Measurements from ENCODE around the gene GTF2H2. TPM values are rescaled to one million over a fixed set of nuclear protein-coding genes. Genes with fewer than 3 reads are reported as not detected.
"Not testable (repeated sequence)": the region's sequence is repeated elsewhere in the genome, so short reads cannot be mapped to it uniquely, and the experiment has no call there.

The GTF2H2 gene
- polyA plus RNA-seq, 5 donors, result 18.7 to 53.4 (median 27.3) TPM

- DNase-seq, result no peak
Observed at GRCh38 chr5:71014176-71014575, 53.3 kb downstream of the GTF2H2 start.

GRCh38 chr5:71013575-71013974, 53.9 kb downstream of the GTF2H2 start:
- no peak for DNase-seq

- no peak for DNase-seq
Observed at GRCh38 chr5:71011194-71011792, 56.2 kb downstream of the GTF2H2 start.

- not testable (repeated sequence) for DNase-seq
Observed at GRCh38 chr5:71006983-71007382, 60.5 kb downstream of the GTF2H2 start.

Other genes starting within 250 kb of the GTF2H2 start
- gene SERF1A, start 167.0 kb downstream of the GTF2H2 start, polyA plus RNA-seq (ENCODE audit: insufficient read depth in 1 of 5, insufficient read length in 5 of 5, low replicate concordance in 1 of 5), result 10 to 100 TPM in 2 of 5 donors, 1 to 10 TPM in 3; 4.4 to 14.5 (median 5.9) TPM
- 10 to 100 TPM; 51.2 to 84.1 (median 66.9) TPM for gene SMN1, start 142.6 kb downstream of the GTF2H2 start, polyA plus RNA-seq (ENCODE audit: insufficient read depth in 1 of 5, insufficient read length in 5 of 5, low replicate concordance in 1 of 5)
- 10 to 100 TPM; 29.0 to 49.5 (median 47.2) TPM for gene NAIP, start 42.3 kb downstream of the GTF2H2 start, polyA plus RNA-seq (ENCODE audit: insufficient read depth in 1 of 5, insufficient read length in 5 of 5, low replicate concordance in 1 of 5)

All from right lung (tissue), 5 donors.